GM19035 (cell line): ENCODE measurements around the gene CLIC3.

ENCODE experiments used
- ATAC-seq: cut with Tn5 transposase; IDR thresholded peaks from one replicate; pipeline ENCODE4 v1.9.1; 2021; ENCODE audit not compliant: unreplicated experiment

Gene CLIC3

GRCh38 chr9:137031904-137032640, 35.7 kb upstream of the CLIC3 start, which contains the start of gene FUT7:
Gene FUT7, minus strand, starts transcription at chr9:137032088. Its CDS starts 97 bp downstream, at chr9:137031991.
- ATAC-seq = no peak

GRCh38 chr9:137030538-137031527, 34.5 kb upstream of the CLIC3 start:
- no peak for ATAC-seq

GRCh38 chr9:137030006-137030405, 33.6 kb upstream of the CLIC3 start:
- ATAC-seq = no peak

- ATAC-seq = no peak
These were observed 32.9 kb upstream of the CLIC3 start for GRCh38 chr9:137029058-137029936.

DNA sequence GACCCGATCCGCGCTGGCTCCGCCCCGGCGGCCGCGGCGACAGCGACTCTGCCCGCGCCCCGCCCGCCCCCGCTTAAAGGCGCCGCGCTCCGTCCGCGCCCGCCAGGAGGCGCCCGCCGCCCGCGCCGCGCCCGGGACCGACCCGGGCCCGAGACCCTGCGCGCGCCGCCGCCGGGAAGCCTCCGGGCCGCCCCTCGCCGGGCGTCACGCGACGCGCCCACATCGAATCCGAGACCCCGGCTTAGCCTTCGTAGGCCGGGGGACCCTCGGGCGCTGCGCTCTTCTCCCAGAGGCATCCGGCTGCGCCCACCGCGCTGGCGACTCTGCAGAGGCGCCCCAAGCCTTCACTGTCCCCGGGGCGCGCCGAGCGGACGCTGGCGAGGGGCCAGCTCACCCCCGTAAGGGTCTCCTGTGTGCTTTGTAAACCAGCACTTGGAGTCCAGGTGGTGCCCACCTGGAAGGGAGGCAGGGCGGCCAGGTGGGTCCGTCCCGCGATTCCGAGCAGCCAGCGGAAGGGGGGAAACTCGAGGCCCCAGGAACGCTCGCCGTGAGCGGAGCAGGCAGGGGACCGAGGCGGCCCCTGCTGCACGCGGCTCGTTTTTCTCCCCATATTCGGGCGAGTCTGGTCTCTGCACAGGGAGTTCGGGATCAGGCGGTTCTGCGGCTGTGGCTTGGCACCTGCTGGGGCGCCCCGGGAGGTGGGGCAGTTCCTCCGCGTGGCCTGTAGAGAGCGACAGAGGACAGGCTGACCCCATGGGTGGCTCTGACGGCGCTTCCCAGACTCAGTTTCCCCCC, 32.1 kb upstream of the CLIC3 start:
- ATAC-seq = no peak

- no peak for ATAC-seq
These were observed 31.2 kb upstream of the CLIC3 start, which contains the start of gene ABCA2 for GRCh38 chr9:137027369-137028262. Gene ABCA2, minus strand, starts transcription at chr9:137028237. Its CDS starts 97 bp downstream, at chr9:137028140.

DNA sequence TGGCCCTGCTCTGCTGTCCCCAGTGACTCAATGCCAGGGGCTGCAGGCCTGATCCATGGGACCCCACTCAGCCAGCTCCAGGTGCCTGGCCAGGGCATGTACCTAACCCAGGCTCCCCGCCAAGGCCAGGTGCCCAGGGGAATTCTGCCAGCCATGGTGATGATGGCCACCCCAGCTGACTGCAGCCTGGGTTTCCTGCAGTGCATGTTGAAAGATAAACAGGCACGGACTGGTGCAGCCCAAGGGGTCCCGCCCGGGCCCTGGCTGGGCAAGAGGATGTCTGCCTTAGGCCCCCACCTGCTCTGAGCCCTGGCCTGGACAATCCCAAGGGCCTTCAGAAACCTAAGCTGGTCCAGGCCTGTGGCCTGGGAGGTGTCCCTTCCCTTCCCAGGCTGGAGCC, 30.5 kb upstream of the CLIC3 start:
- ATAC-seq = no peak

- no peak for ATAC-seq
These were observed 30.0 kb upstream of the CLIC3 start for GRCh38 chr9:137026384-137026783.

DNA sequence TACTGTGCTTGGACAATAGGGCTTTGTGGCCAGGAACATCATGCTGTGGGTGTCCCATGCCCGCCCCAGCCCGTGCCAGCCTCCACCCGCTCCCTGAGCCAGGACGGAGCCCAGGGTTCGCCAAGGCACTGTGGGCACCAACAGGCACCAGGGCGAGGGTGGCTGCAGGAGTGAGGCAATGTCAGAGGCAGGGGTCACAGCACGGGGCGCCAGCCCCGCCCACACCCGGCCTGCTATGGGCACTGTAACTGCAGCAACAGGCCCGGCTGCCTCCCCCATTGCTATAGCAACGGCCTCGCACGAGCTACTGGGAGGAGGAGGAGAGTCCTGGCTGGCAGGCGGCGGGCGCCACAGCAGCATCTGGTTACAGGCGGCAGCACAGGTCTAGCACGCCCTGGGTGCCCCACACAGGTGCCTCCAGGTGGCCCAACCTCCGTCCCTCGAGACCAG, 29.2 kb upstream of the CLIC3 start:
- no peak for ATAC-seq

GRCh38 chr9:137023583-137023991, 27.2 kb upstream of the CLIC3 start:
- no peak for ATAC-seq

DNA sequence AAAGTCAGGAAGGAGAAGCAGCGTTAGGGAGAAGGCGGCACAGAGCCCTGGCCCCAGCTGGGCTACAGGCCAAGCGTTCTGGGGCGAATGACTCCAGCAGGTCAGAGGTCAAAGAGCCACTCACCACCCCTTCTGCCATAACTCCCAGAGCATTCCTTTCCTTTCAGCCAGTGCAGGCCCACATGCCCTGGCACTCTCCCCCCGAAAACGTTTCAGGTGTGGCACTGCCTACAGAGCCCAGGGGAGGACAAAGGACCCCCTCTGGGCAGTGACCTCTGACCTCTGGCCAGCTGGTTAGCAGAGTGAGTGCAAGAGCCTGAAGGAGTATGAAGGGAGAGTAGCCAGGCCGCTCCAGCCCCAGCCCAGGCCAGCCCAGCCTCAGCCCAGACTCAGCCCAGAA, 26.8 kb upstream of the CLIC3 start:
- ATAC-seq = no peak

DNA sequence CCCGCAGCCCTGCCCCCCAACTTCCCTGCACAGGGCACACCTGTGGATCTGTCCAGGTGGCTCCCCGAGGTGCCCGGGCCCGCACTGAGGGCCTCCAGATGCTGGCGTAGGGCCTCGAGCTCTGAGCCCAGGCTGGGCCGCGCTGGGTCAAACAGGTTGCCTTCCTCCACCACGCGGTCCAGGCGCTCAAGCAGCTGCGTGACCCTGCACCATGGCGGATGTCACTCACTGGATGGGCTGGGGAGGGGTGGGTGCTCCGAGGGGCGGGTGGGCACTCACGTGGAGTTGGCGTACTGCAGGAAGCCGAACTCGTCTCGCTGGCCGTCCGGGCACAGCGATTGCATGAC, 26.3 kb upstream of the CLIC3 start:
- no peak for ATAC-seq

DNA sequence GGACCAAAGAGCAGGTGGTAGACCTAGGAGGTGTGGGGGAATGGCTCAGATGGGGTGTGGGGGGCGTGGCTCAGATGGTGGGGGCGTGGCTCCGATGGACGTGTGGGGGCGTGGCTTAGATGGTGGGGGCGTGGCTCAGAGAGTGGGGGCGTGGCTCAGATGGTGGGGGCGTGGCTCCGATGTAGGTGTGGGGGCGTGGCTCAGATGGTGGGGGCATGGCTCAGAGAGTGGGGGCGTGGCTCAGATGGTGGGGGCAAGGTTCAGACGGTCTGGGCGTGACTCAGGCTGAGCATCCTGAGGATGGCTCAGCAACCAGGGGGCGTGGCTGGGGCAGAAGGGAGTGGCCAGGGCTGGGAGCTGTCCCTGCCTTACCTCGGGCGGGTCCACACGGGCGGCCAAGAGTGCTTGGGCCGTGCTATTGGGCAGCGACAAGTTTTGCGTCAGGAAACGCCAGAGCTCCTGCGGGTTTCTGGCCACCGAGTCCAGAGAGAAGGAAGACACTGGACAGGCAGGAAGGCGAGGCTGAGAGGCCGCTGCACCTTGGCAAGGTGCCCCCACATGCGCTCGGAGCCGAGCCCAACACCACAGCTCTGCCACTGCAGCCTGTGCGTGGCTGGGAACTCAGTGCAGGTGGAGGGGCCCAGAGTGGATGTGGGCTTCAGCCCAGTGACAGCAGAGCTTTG, 25.8 kb upstream of the CLIC3 start:
- no peak for ATAC-seq

GRCh38 chr9:137021568-137021978, 25.2 kb upstream of the CLIC3 start:
- ATAC-seq = no peak

DNA sequence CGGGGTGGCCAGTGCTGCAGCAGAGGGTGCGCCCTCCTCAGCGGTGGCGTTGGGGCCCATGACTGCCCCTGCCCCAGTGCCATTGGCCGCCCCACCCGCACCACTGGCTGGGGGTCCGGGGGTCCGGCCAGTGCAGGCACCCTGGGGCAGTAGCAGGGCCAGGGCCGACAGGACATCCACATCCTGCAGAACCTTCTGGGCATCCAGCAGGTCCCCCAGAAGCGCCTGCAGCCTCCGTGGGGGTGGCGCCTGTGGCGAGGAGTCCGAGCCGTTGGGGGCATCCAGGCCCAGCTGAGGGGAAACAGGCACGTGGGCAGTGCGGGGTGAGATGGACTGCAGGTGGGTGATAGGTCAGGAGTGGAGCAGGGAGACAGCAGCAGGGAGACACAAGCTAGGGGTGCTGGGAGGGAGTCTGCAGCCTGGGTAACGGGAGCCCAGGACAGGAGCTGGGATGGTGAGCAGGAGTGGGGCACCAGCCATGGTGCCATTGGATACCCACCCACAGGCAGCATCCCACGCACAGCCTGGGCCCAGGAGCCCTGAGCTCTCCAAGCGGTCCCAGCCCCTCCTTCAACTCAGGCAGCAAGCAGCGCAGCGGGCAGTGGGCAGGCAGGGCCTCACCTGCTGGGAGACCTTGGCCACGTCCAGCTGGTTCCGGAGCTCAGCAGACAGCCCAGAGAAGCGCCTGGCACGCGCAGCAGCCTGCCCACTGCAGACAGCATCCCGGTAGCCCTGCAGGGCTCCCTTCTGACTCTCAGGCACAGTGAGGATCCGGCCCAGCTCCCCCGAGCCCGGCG, 24.6 kb upstream of the CLIC3 start:
- no peak for ATAC-seq

DNA sequence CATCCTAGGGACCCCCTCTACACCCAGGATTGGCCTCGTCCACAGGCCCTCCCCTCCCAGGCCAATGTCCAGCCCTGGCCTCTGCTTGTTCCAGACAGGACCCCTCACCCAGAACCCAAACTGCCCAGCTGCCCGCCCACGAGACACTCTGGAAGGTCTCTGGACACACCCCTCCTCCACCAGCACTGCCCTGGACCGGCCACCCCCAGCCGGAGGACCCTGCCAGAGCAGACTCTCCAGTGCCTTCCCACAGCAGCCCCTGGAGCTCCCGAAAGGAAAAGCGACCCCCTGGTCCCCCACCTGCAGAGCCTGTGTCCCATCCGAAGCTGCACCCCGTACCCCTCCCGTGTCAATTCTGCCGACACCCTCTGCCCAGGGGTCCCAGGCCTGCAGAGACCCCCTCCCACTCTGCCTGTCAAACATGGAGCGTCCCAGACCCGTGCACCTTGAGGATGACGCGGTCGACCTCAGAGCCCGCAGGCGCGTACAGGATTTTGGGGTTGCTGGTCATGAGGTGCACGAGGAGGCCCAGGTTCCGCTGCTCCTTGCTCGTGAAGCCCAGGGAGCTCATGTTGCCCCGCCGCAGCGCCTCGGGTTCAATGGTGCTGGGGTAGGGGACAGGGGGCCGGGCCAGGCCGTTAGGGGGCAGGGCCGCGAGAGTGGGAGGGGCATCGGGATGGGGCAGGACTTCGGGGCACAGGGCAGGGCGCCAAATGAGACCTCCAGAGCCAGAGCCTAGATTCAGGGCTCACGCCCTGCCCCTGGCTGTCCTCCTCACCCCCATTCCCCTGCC, 23.7 kb upstream of the CLIC3 start:
- ATAC-seq = no peak
